GM23338 (cell line): ENCODE measurements around the gene MTRFR.

Experiments used
- CTCF ChIP-seq, 2 experiments: fragments of 200-600 bp in 1 of 2; sonication (generic) in 1 of 2; conservative IDR thresholded peaks; 2 replicates each; pipeline versions ENCODE4 v1.5.1 to v1.6.1; 2016 to 2017; ENCODE audit warnings: antibody characterized with exemption in 2 of 2, low read depth in 2 of 2, mild to moderate bottlenecking in 2 of 2, moderate library complexity in 1 of 2
- EZH2 ChIP-seq: fragments of 200-600 bp; sonication (generic); IDR thresholded peaks from one replicate; pipeline ENCODE4 v1.8.0; 2017; ENCODE audit warnings: antibody characterized with exemption, mild to moderate bottlenecking, low read depth; ENCODE audit not compliant: unreplicated experiment
- EZH2phosphoT487 ChIP-seq: fragments of 200-600 bp; sonication (generic); IDR thresholded peaks from one replicate; pipeline ENCODE4 v1.8.1; 2018; ENCODE audit warnings: antibody characterized with exemption; ENCODE audit not compliant: unreplicated experiment
- POLR2AphosphoS5 ChIP-seq: IDR thresholded peaks from 2 replicates; pipeline ENCODE4 v1.6.1; 2016; ENCODE audit warnings: antibody characterized with exemption, low read depth
- TF ChIP-seq, protein P1 (sequence below): IDR thresholded peaks from one replicate; pipeline ENCODE4 v1.6.1; 2018; ENCODE audit warnings: antibody characterized with exemption; ENCODE audit not compliant: unreplicated experiment

DNA sequence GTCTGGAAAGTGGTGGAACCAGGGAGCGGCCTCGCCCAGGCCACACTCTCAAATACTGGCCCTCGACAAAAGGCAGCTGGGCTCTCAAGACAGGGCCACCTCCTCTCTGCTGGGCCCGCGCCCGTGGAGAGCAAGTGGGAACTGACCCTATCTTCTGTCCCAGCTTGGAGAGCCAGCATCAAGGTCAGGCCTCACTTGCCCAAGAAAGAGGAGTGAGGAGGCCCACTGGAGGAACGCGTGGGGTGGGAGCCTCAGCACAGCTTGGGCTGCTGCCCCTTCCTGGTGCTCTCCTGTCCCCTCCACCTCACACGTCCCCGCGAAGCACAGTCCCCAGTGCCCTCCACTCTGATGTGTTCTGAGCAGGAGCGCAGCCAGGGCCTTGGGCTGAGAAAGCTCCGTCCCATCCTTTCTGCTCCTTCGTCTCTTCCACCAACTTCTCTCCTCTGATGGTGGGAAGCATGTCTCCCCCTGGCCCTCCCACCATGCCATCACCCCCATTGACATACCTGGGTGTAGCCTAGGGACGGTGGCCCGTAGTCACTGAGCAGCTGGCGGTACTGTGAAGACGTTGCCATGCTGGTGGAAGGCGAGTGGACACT, 33.5 kb downstream of the MTRFR start:
- TF ChIP-seq, protein P1, sequence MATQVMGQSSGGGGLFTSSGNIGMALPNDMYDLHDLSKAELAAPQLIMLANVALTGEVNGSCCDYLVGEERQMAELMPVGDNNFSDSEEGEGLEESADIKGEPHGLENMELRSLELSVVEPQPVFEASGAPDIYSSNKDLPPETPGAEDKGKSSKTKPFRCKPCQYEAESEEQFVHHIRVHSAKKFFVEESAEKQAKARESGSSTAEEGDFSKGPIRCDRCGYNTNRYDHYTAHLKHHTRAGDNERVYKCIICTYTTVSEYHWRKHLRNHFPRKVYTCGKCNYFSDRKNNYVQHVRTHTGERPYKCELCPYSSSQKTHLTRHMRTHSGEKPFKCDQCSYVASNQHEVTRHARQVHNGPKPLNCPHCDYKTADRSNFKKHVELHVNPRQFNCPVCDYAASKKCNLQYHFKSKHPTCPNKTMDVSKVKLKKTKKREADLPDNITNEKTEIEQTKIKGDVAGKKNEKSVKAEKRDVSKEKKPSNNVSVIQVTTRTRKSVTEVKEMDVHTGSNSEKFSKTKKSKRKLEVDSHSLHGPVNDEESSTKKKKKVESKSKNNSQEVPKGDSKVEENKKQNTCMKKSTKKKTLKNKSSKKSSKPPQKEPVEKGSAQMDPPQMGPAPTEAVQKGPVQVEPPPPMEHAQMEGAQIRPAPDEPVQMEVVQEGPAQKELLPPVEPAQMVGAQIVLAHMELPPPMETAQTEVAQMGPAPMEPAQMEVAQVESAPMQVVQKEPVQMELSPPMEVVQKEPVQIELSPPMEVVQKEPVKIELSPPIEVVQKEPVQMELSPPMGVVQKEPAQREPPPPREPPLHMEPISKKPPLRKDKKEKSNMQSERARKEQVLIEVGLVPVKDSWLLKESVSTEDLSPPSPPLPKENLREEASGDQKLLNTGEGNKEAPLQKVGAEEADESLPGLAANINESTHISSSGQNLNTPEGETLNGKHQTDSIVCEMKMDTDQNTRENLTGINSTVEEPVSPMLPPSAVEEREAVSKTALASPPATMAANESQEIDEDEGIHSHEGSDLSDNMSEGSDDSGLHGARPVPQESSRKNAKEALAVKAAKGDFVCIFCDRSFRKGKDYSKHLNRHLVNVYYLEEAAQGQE: no peak
- TF ChIP-seq POLR2AphosphoS5 (no peak), CTCF (conservative IDR thresholded peaks at IDR 0.05; ENCODE audit: low read depth in 2 of 2) (no peak), EZH2 (no peak), EZH2phosphoT487 (no peak)
